ENCODE results near the gene KLHDC7B.

DNA sequence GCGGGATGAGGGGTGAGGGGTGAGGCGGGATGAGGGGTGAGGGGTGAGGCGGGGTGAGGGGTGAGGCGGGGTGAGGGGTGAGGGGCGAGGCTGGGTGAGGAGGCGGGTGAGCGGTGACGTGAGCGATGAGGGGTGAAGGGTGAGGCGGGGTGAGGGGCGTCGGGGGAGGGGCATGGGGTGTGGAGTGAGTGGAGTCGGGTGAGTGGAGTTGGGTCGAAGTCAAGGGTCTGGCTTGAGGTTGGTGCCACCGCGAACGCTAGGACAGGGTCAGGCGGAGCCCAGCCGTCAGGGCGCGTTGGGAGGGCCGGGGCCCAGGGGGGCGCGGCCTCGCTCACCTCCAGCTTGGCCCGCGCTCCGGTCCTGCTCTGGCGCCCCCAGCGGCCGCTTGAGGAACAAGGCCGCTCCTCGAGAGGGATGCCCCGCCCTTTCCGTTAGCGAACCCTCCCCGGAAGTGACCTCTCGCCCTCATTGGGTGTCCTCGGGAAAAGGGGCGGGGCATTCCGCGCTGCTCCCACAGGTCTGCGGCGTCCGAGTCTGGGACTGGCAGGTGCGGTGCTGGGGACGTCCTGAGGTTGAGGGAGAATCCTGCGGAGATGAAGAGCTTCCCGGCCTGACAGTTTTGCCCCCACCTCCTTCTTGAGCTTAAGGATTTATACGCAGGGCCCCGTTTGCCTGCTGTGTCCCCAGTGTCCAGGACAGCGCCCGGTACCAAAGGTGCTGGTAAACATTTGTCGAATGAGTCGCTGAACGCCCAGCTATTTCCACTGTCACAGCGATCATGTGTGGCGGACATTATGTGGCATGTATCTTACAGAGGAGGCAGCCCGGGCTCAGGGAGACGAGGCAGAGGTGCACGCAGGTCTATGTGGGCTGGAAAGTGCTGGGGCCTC is 17.1 kb downstream of the KLHDC7B start, which contains the start of gene SYCE3:
- TF ChIP-seq SIN3A (IDR thresholded peaks at IDR 0.05; ENCODE audit: borderline replicate concordance, low read depth, low read length) (peak; percentile 77; the same call in 1 of the 2 replicates), ZNF33A (CRISPR knock-in tag; IDR thresholded peaks at IDR 0.05; ENCODE audit: borderline replicate concordance) (no peak), ZNF12 (CRISPR knock-in tag; IDR thresholded peaks at IDR 0.05) (0 out of 2 replicates have a peak, but pooled peaks have one; percentile 10), ZNF737 (CRISPR knock-in tag; IDR thresholded peaks at IDR 0.05; ENCODE audit: borderline replicate concordance) (no peak), RNF2 (conservative IDR thresholded peaks at IDR 0.05; ENCODE audit: low read depth) (no peak), TCF7 (IDR thresholded peaks at IDR 0.05; ENCODE audit: low read depth) (no peak), SMARCC2 (IDR thresholded peaks at IDR 0.05) (no peak), KLF9 (CRISPR knock-in tag; IDR thresholded peaks at IDR 0.05; ENCODE audit: low read depth) (0 out of 2 replicates have a peak, but pooled peaks have one; percentile 10), CHD2 (IDR thresholded peaks at IDR 0.05; ENCODE audit: low read depth, low read length) (no peak), ZBTB43 (CRISPR knock-in tag; conservative IDR thresholded peaks at IDR 0.05) (no peak), RFX5 (IDR thresholded peaks at IDR 0.05; ENCODE audit: low read depth, low read length) (no peak), EP300 (IDR thresholded peaks at IDR 0.05; ENCODE audit: low read depth in 2 of 2, low read length in 2 of 2) (no peak), EP300 (CRISPR knock-in tag; IDR thresholded peaks at IDR 0.05; ENCODE audit: borderline replicate concordance) (no peak)
- TF ChIP-seq, protein P1, sequence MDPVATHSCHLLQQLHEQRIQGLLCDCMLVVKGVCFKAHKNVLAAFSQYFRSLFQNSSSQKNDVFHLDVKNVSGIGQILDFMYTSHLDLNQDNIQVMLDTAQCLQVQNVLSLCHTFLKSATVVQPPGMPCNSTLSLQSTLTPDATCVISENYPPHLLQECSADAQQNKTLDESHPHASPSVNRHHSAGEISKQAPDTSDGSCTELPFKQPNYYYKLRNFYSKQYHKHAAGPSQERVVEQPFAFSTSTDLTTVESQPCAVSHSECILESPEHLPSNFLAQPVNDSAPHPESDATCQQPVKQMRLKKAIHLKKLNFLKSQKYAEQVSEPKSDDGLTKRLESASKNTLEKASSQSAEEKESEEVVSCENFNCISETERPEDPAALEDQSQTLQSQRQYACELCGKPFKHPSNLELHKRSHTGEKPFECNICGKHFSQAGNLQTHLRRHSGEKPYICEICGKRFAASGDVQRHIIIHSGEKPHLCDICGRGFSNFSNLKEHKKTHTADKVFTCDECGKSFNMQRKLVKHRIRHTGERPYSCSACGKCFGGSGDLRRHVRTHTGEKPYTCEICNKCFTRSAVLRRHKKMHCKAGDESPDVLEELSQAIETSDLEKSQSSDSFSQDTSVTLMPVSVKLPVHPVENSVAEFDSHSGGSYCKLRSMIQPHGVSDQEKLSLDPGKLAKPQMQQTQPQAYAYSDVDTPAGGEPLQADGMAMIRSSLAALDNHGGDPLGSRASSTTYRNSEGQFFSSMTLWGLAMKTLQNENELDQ (CRISPR knock-in tag; IDR thresholded peaks at IDR 0.05; ENCODE audit: borderline replicate concordance), result no peak
